Panc1 (cell line): ENCODE measurements around the gene SP6. TPM values are rescaled to one million over a fixed set of nuclear protein-coding genes. Genes with fewer than 3 reads are reported as not detected.

Experiments
- ATAC-seq: fragments of 200-7000 bp; cut with Tn5 transposase; 2 replicates; pipeline ENCODE4 v1.9.1; 2020; ENCODE audit warnings: mild to moderate bottlenecking, moderate library complexity
- BruUV-seq: library from RNA; stranded (reverse); fragments of 400-500 nt; replicated peaks from 2 replicates; lab custom pipeline; 2021; lab: Mats Ljungman, UMichigan
- CTCF ChIA-PET: fragments of 300-600 bp; sonication (Branson Sonifier 250); formaldehyde crosslinking; loops from one replicate; lab custom pipeline; 2022; ENCODE audit warnings: antibody characterized with exemption; lab: Charles Lee
- POLR2A ChIA-PET: fragments of 300-600 bp; sonication (Branson Sonifier 250); formaldehyde crosslinking; loops from one replicate; lab custom pipeline; 2022; ENCODE audit warnings: antibody characterized with exemption; lab: Charles Lee
- DNase-seq: peaks from one replicate; pipeline ENCODE4 v3.0.0-alpha.2; 2010; ENCODE audit warnings: low read depth, low spot score
- H3K27ac ChIP-seq: 2 replicates; pipeline ENCODE4 v1.5.1; 2011; ENCODE audit warnings: mild to moderate bottlenecking, low read length, inconsistent platforms
- H3K27me3 ChIP-seq: fragments of 200-500 bp; sonication (Bioruptor generic); 2 replicates; pipeline ENCODE4 v1.6.0; 2014; ENCODE audit warnings: low read length, inconsistent platforms; ENCODE audit not compliant: control insufficient read depth, insufficient read depth
- H3K36me3 ChIP-seq: fragments of 200-500 bp; sonication (Bioruptor generic); 2 replicates; pipeline ENCODE4 v1.5.1; 2014; ENCODE audit warnings: inconsistent platforms, mild to moderate bottlenecking, low read length, moderate library complexity; ENCODE audit not compliant: control insufficient read depth, insufficient read depth
- H3K4me1 ChIP-seq: 2 replicates; pipeline ENCODE4 v1.5.1; 2011; ENCODE audit warnings: inconsistent platforms, mild to moderate bottlenecking, low read length, moderate library complexity; ENCODE audit not compliant: control insufficient read depth, insufficient read depth
- H3K4me3 ChIP-seq, 2 experiments: 2 replicates each; pipeline ENCODE4 v1.5.1; 2011 to 2012; ENCODE audit warnings: low read depth in 2 of 2, low read length in 2 of 2, mild to moderate bottlenecking in 2 of 2, inconsistent platforms in 1 of 2, moderate library complexity in 1 of 2
- H3K9me3 ChIP-seq: fragments of 200-500 bp; sonication (Bioruptor generic); 2 replicates; pipeline ENCODE4 v1.5.1; 2014; ENCODE audit warnings: low read depth, mild to moderate bottlenecking, inconsistent platforms, low read length, moderate library complexity; ENCODE audit not compliant: control insufficient read depth, insufficient read depth
- CTCF ChIP-seq: fragments of 450-650 bp; IDR thresholded peaks from 2 replicates; pipeline ENCODE4 v1.5.1; 2017; ENCODE audit warnings: mild to moderate bottlenecking
- POLR2AphosphoS5 ChIP-seq: IDR thresholded peaks from 2 replicates; pipeline ENCODE4 v1.6.1; 2012; ENCODE audit warnings: mild to moderate bottlenecking, low read depth, low read length, moderate library complexity
- REST ChIP-seq, 2 experiments: IDR thresholded peaks; 2 replicates each; pipeline ENCODE4 v1.6.1; 2011 to 2012; ENCODE audit warnings: low read depth in 2 of 2, control low read depth in 1 of 2, low read length in 1 of 2, mild to moderate bottlenecking in 1 of 2, moderate library complexity in 1 of 2; ENCODE audit not compliant: insufficient read depth in 1 of 2
- SIN3A ChIP-seq: IDR thresholded peaks from 2 replicates; pipeline ENCODE4 v1.6.1; 2012; ENCODE audit warnings: low read depth, mild to moderate bottlenecking, low read length, moderate library complexity, borderline replicate concordance; ENCODE audit not compliant: insufficient read depth
- TCF7L2 ChIP-seq: IDR thresholded peaks from 2 replicates; pipeline ENCODE4 v1.6.1; 2011; ENCODE audit warnings: mild to moderate bottlenecking, low read depth, low read length, inconsistent platforms
- in situ Hi-C: cut with HindIII; loops from 2 replicates; pipeline ENCODE4 v1.10.0; 2016; ENCODE audit warnings: low sequenced_read_pairs, low pct_unique_long_range_greater_than_20kb
- intact Hi-C: fragments of 100-400 bp; cut with micrococcal nuclease; formaldehyde crosslinking; loops from one replicate; pipeline ENCODE4 v1.10.0; 2022; ENCODE audit not compliant: unreplicated experiment
- total RNA-seq: library from RNA; stranded (reverse); gene quantifications from one replicate; pipeline ENCODE4 v1.2.1, GENCODE V29; 2021; ENCODE audit not compliant: unreplicated experiment

SP6 gene
- total RNA-seq, 1 experiment from 2014 or later: 4.0 TPM

GRCh38 chr17:47819475-47819874 lies 31.5 kb downstream of the SP6 start:
- H3K4me1 ChIP-seq: peaks cover 17% of the 10 kb centered on the region
- ChIA-PET POLR2A (interaction anchor here (0.6 kb wide), 1 partner anchor 120 kb away, joined by 4 read pairs; no protein-coding TSS in a partner anchor), CTCF (no interaction called here)
- no peaks in the 10 kb centered on the region for H3K9me3 ChIP-seq
- intact Hi-C loops: no loop called here
- peaks cover 4% of the 10 kb centered on the region; the same call in 1 of the 2 replicates for H3K36me3 ChIP-seq
- BruUV-seq: no TSS peak
- DNase-seq (no peak), ATAC-seq (no peak)
- H3K4me3 ChIP-seq: no peak overlapping the region
- no peaks in the 10 kb centered on the region for H3K27me3 ChIP-seq
- in situ Hi-C loops: no loop called here
- TF ChIP-seq SIN3A: no peak
- no peak for TF ChIP-seq TCF7L2
- no peak for TF ChIP-seq CTCF
- no peak for TF ChIP-seq POLR2AphosphoS5
- no peak for TF ChIP-seq REST (IDR thresholded peaks at IDR 0.05; ENCODE audit: insufficient read depth in 1 of 2, low read depth in 2 of 2, low read length in 1 of 2)
- no peak overlapping the region for H3K27ac ChIP-seq

GRCh38 chr17:47818002-47818695 lies 32.8 kb downstream of the SP6 start:
- Histone ChIP-seq H3K9me3 (no peaks in the 10 kb centered on the region), H3K4me1 (peaks cover 17% of the 10 kb centered on the region), H3K27ac (no peak overlapping the region), H3K27me3 (no peaks in the 10 kb centered on the region), H3K4me3 (no peak overlapping the region), H3K36me3 (peaks cover 4% of the 10 kb centered on the region; the same call in 1 of the 2 replicates)
- CTCF ChIA-PET: interaction anchor here (0.7 kb wide), 1 partner anchor 49 kb away, joined by 3 read pairs; no protein-coding TSS in a partner anchor
- intact Hi-C loops: no loop called here
- no peak for ATAC-seq
- POLR2A ChIA-PET: no interaction called here
- BruUV-seq: no TSS peak
- TF ChIP-seq POLR2AphosphoS5: no peak
- no peak for TF ChIP-seq SIN3A
- no peak for TF ChIP-seq REST (IDR thresholded peaks at IDR 0.05; ENCODE audit: insufficient read depth in 1 of 2, low read depth in 2 of 2, low read length in 1 of 2)
- no peak for TF ChIP-seq CTCF
- TF ChIP-seq TCF7L2: no peak
- no peak for DNase-seq
- in situ Hi-C loops: no loop called here
